ENCODE results near the gene C6orf89. TPM values are rescaled to one million over a fixed set of nuclear protein-coding genes. Genes with fewer than 3 reads are reported as not detected.

Gene C6orf89
- total RNA-seq, 1 experiment from 2014 or later, result 13.2 TPM

DNA sequence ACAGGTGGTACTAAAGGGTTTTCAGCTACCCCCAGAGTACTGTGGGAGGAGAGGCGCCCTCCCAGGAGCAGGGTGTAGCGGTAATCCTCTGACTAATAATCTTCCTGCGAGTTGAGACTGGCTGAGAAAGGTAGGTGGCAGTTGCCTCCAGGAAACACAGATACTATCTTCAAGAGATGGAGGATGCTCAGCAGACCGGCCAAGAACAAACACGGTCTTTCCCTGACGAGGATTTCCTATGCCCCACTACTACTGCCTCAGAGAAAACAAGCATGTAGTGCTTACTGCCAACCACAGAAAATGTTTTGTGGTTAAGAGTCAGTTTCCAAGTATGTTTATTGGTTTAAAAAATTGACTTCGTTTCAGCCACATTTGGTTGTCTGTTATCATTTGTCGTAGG is 26.8 kb downstream of the C6orf89 start:
- no peaks in the 10 kb centered on the region for H3K27me3 Mint-ChIP-seq (ENCODE audit: low read depth)
- ATAC-seq (no peak), DNase-seq (ENCODE audit: low spot score) (no peak)
- no peaks in the 10 kb centered on the region for H3K9me3 Mint-ChIP-seq
- no peak for TF ChIP-seq TP53 (CRISPR knock-in tag; IDR thresholded peaks at IDR 0.05)
- no peak for TF ChIP-seq ZNF416 (CRISPR knock-in tag; IDR thresholded peaks at IDR 0.05)
- TF ChIP-seq, protein P1, sequence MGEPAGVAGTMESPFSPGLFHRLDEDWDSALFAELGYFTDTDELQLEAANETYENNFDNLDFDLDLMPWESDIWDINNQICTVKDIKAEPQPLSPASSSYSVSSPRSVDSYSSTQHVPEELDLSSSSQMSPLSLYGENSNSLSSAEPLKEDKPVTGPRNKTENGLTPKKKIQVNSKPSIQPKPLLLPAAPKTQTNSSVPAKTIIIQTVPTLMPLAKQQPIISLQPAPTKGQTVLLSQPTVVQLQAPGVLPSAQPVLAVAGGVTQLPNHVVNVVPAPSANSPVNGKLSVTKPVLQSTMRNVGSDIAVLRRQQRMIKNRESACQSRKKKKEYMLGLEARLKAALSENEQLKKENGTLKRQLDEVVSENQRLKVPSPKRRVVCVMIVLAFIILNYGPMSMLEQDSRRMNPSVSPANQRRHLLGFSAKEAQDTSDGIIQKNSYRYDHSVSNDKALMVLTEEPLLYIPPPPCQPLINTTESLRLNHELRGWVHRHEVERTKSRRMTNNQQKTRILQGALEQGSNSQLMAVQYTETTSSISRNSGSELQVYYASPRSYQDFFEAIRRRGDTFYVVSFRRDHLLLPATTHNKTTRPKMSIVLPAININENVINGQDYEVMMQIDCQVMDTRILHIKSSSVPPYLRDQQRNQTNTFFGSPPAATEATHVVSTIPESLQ (CRISPR knock-in tag; IDR thresholded peaks at IDR 0.05), result no peak
- TF ChIP-seq, protein P2, sequence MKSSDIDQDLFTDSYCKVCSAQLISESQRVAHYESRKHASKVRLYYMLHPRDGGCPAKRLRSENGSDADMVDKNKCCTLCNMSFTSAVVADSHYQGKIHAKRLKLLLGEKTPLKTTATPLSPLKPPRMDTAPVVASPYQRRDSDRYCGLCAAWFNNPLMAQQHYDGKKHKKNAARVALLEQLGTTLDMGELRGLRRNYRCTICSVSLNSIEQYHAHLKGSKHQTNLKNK (CRISPR knock-in tag; IDR thresholded peaks at IDR 0.05), result no peak
- TF ChIP-seq, protein P3, sequence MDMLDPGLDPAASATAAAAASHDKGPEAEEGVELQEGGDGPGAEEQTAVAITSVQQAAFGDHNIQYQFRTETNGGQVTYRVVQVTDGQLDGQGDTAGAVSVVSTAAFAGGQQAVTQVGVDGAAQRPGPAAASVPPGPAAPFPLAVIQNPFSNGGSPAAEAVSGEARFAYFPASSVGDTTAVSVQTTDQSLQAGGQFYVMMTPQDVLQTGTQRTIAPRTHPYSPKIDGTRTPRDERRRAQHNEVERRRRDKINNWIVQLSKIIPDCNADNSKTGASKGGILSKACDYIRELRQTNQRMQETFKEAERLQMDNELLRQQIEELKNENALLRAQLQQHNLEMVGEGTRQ (CRISPR knock-in tag; IDR thresholded peaks at IDR 0.05), result no peak
- H3K4me3 Mint-ChIP-seq, result no peak overlapping the region
- ChIA-PET POLR2A (no interaction called here), CTCF (interaction anchor here (3.5 to 3.7 kb wide), 2 partner anchors 27 to 106 kb away, joined by 29 to 65 read pairs; partner anchors contain the start of gene C6orf89)
- no peak overlapping the region for H3K27ac Mint-ChIP-seq
- peaks cover 5% of the 10 kb centered on the region for H3K4me1 Mint-ChIP-seq
- H3K36me3 Mint-ChIP-seq, result no peaks in the 10 kb centered on the region

DNA sequence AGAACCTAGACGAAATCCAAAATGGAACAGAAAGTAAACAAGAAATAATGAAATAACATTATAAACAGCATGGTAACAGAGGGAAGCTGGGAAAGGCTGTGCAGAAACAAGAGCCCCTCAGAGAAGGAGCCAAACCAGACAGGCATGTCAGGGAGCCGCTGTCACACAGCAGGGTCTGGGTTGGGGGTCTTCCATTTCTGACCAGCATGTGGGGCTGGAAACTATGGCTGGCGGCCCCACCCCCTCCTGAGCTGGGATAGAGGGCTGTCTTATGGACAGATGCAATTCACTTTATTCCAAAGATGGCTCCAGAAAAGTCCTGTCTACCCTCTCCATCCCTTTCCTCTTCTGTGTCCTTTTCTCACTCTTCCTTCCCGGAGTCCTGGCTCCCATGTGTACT is 27.3 kb downstream of the C6orf89 start:
- POLR2A ChIA-PET, result no interaction called here
- H3K27ac Mint-ChIP-seq, result no peak overlapping the region
- ATAC-seq, result no peak
- H3K4me1 Mint-ChIP-seq, result peaks cover 5% of the 10 kb centered on the region
- no peaks in the 10 kb centered on the region for H3K36me3 Mint-ChIP-seq
- CTCF ChIA-PET, result interaction anchor here (0.5 to 3.7 kb wide), 5 partner anchors 27 to 175 kb away, joined by 3 to 65 read pairs (median 11); partner anchors contain the start of genes C6orf89 and MTCH1
- no peak for TF ChIP-seq GTF2I (CRISPR knock-in tag; conservative IDR thresholded peaks at IDR 0.05)
- TF ChIP-seq, protein P1 (CRISPR knock-in tag; IDR thresholded peaks at IDR 0.05), result no peak
- no peak for TF ChIP-seq ATF1 (CRISPR knock-in tag; IDR thresholded peaks at IDR 0.05)
- TF ChIP-seq RORB (CRISPR knock-in tag; IDR thresholded peaks at IDR 0.05), result no peak
- TF ChIP-seq NFE2L1 (CRISPR knock-in tag; IDR thresholded peaks at IDR 0.05), result no peak
- TF ChIP-seq, protein P4, sequence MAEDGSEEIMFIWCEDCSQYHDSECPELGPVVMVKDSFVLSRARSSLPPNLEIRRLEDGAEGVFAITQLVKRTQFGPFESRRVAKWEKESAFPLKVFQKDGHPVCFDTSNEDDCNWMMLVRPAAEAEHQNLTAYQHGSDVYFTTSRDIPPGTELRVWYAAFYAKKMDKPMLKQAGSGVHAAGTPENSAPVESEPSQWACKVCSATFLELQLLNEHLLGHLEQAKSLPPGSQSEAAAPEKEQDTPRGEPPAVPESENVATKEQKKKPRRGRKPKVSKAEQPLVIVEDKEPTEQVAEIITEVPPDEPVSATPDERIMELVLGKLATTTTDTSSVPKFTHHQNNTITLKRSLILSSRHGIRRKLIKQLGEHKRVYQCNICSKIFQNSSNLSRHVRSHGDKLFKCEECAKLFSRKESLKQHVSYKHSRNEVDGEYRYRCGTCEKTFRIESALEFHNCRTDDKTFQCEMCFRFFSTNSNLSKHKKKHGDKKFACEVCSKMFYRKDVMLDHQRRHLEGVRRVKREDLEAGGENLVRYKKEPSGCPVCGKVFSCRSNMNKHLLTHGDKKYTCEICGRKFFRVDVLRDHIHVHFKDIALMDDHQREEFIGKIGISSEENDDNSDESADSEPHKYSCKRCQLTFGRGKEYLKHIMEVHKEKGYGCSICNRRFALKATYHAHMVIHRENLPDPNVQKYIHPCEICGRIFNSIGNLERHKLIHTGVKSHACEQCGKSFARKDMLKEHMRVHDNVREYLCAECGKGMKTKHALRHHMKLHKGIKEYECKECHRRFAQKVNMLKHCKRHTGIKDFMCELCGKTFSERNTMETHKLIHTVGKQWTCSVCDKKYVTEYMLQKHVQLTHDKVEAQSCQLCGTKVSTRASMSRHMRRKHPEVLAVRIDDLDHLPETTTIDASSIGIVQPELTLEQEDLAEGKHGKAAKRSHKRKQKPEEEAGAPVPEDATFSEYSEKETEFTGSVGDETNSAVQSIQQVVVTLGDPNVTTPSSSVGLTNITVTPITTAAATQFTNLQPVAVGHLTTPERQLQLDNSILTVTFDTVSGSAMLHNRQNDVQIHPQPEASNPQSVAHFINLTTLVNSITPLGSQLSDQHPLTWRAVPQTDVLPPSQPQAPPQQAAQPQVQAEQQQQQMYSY (CRISPR knock-in tag; IDR thresholded peaks at IDR 0.05), result no peak
- no peak for TF ChIP-seq ZNF232 (CRISPR knock-in tag; IDR thresholded peaks at IDR 0.05)
- no peak for TF ChIP-seq PRRX2 (CRISPR knock-in tag; IDR thresholded peaks at IDR 0.05)
- no peak for TF ChIP-seq GRHL2 (CRISPR knock-in tag; IDR thresholded peaks at IDR 0.05; ENCODE audit: insufficient replicate concordance, severe bottlenecking)
- TF ChIP-seq ETV6 (CRISPR knock-in tag; IDR thresholded peaks at IDR 0.05), result no peak
- TF ChIP-seq, protein P5, sequence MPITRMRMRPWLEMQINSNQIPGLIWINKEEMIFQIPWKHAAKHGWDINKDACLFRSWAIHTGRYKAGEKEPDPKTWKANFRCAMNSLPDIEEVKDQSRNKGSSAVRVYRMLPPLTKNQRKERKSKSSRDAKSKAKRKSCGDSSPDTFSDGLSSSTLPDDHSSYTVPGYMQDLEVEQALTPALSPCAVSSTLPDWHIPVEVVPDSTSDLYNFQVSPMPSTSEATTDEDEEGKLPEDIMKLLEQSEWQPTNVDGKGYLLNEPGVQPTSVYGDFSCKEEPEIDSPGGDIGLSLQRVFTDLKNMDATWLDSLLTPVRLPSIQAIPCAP (CRISPR knock-in tag; IDR thresholded peaks at IDR 0.05), result no peak
- TF ChIP-seq, protein P6, sequence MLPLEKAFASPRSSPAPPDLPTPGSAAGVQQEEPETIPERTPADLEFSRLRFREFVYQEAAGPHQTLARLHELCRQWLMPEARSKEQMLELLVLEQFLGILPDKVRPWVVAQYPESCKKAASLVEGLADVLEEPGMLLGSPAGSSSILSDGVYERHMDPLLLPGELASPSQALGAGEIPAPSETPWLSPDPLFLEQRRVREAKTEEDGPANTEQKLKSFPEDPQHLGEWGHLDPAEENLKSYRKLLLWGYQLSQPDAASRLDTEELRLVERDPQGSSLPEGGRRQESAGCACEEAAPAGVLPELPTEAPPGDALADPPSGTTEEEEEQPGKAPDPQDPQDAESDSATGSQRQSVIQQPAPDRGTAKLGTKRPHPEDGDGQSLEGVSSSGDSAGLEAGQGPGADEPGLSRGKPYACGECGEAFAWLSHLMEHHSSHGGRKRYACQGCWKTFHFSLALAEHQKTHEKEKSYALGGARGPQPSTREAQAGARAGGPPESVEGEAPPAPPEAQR (CRISPR knock-in tag; IDR thresholded peaks at IDR 0.05), result no peak
- no peak for TF ChIP-seq SMAD4 (CRISPR knock-in tag; IDR thresholded peaks at IDR 0.05)
- H3K27me3 Mint-ChIP-seq (ENCODE audit: low read depth), result no peaks in the 10 kb centered on the region
- no peaks in the 10 kb centered on the region for H3K9me3 Mint-ChIP-seq
- DNase-seq (ENCODE audit: low spot score), result no peak
- no peak overlapping the region for H3K4me3 Mint-ChIP-seq

Measured in WTC11 (cell line).